ENCODE results near the gene BNC2.

Gene BNC2

GRCh38 chr9:16530669-16531642 is 339.5 kb downstream of the BNC2 start:
- no peaks in the 10 kb centered on the region for H3K27me3 ChIP-seq (ENCODE audit: insufficient read depth, poor library complexity, severe bottlenecking)
- DNase-seq (ENCODE audit: low spot score), result peak; percentile 89
- peak; percentile 16 for TF ChIP-seq CTCF (IDR thresholded peaks at IDR 0.05; ENCODE audit: poor library complexity, severe bottlenecking)
- no peak overlapping the region for H3K4me3 ChIP-seq (ENCODE audit: severe bottlenecking)
- peak overlapping the region; percentile 33 for H3K27ac ChIP-seq (ENCODE audit: poor library complexity, severe bottlenecking)
- ATAC-seq (ENCODE audit: low read depth), result peak; percentile 98
- no peaks in the 10 kb centered on the region for H3K36me3 ChIP-seq (ENCODE audit: low read depth)
- H3K9me3 ChIP-seq (ENCODE audit: severe bottlenecking), result no peaks in the 10 kb centered on the region
- H3K4me1 ChIP-seq (ENCODE audit: insufficient read depth, poor library complexity, severe bottlenecking), result peaks cover 13% of the 10 kb centered on the region

- no peak for TF ChIP-seq CTCF (IDR thresholded peaks at IDR 0.05; ENCODE audit: poor library complexity, severe bottlenecking)
- Histone ChIP-seq H3K36me3 (ENCODE audit: low read depth) (no peaks in the 10 kb centered on the region), H3K27ac (ENCODE audit: poor library complexity, severe bottlenecking) (no peak overlapping the region), H3K4me3 (ENCODE audit: severe bottlenecking) (no peak overlapping the region), H3K27me3 (ENCODE audit: insufficient read depth, poor library complexity, severe bottlenecking) (no peaks in the 10 kb centered on the region), H3K4me1 (ENCODE audit: insufficient read depth, poor library complexity, severe bottlenecking) (peaks cover 15% of the 10 kb centered on the region), H3K9me3 (ENCODE audit: severe bottlenecking) (peaks cover 1% of the 10 kb centered on the region)
- ATAC-seq (ENCODE audit: low read depth) (no peak), DNase-seq (ENCODE audit: low spot score) (no peak)
These were observed 342.9 kb downstream of the BNC2 start for GRCh38 chr9:16527573-16527972.

- H3K27ac ChIP-seq (ENCODE audit: poor library complexity, severe bottlenecking), result peak overlapping the region; percentile 41
- H3K36me3 ChIP-seq (ENCODE audit: low read depth), result no peaks in the 10 kb centered on the region
- peaks cover 2% of the 10 kb centered on the region for H3K9me3 ChIP-seq (ENCODE audit: severe bottlenecking)
- no peak for DNase-seq (ENCODE audit: low spot score)
- peak; percentile 48 for ATAC-seq (ENCODE audit: low read depth)
- TF ChIP-seq CTCF (IDR thresholded peaks at IDR 0.05; ENCODE audit: poor library complexity, severe bottlenecking), result no peak
- H3K4me3 ChIP-seq (ENCODE audit: severe bottlenecking), result no peak overlapping the region
- no peaks in the 10 kb centered on the region for H3K27me3 ChIP-seq (ENCODE audit: insufficient read depth, poor library complexity, severe bottlenecking)
- H3K4me1 ChIP-seq (ENCODE audit: insufficient read depth, poor library complexity, severe bottlenecking), result peaks cover 27% of the 10 kb centered on the region
These were observed 344.1 kb downstream of the BNC2 start for GRCh38 chr9:16526380-16526779.

- DNase-seq (ENCODE audit: low spot score) (no peak), ATAC-seq (ENCODE audit: low read depth) (no peak)
- Histone ChIP-seq H3K27me3 (ENCODE audit: insufficient read depth, poor library complexity, severe bottlenecking) (no peaks in the 10 kb centered on the region), H3K4me1 (ENCODE audit: insufficient read depth, poor library complexity, severe bottlenecking) (peaks cover 18% of the 10 kb centered on the region), H3K4me3 (ENCODE audit: severe bottlenecking) (no peak overlapping the region), H3K36me3 (ENCODE audit: low read depth) (no peaks in the 10 kb centered on the region), H3K9me3 (ENCODE audit: severe bottlenecking) (peaks cover 2% of the 10 kb centered on the region), H3K27ac (ENCODE audit: poor library complexity, severe bottlenecking) (no peak overlapping the region)
- no peak for TF ChIP-seq CTCF (IDR thresholded peaks at IDR 0.05; ENCODE audit: poor library complexity, severe bottlenecking)
These were observed 345.6 kb downstream of the BNC2 start for GRCh38 chr9:16524823-16525222.

- no peaks in the 10 kb centered on the region for H3K27me3 ChIP-seq (ENCODE audit: insufficient read depth, poor library complexity, severe bottlenecking)
- DNase-seq (ENCODE audit: low spot score), result no peak
These were observed 346.4 kb downstream of the BNC2 start for GRCh38 chr9:16524078-16524477.

More at GRCh38 chr9:16524078-16524477, 346.4 kb downstream of the BNC2 start:
- H3K27ac ChIP-seq (ENCODE audit: poor library complexity, severe bottlenecking), result no peak overlapping the region
- no peaks in the 10 kb centered on the region for H3K36me3 ChIP-seq (ENCODE audit: low read depth)
- no peak overlapping the region for H3K4me3 ChIP-seq (ENCODE audit: severe bottlenecking)
- no peak for ATAC-seq (ENCODE audit: low read depth)
- peaks cover 18% of the 10 kb centered on the region for H3K4me1 ChIP-seq (ENCODE audit: insufficient read depth, poor library complexity, severe bottlenecking)
- TF ChIP-seq CTCF (IDR thresholded peaks at IDR 0.05; ENCODE audit: poor library complexity, severe bottlenecking), result no peak
- peaks cover 2% of the 10 kb centered on the region for H3K9me3 ChIP-seq (ENCODE audit: severe bottlenecking)

Measured in RWPE2 (cell line).